ENCODE data around the gene ABCA9.
"Not testable (repeated sequence)": the region's sequence is repeated elsewhere in the genome, so short reads cannot be mapped to it uniquely, and the experiment has no call there.

Gene ABCA9

GRCh38 chr17:69043098-69043734 lies 17.5 kb downstream of the ABCA9 start:
- DNase-seq (no peak), ATAC-seq (replicated peaks) (no peak)
- H3K4me3 Mint-ChIP-seq: no peak overlapping the region
- no peaks in the 10 kb centered on the region for H3K36me3 Mint-ChIP-seq
- H3K27me3 Mint-ChIP-seq: no peaks in the 10 kb centered on the region
- H3K9me3 Mint-ChIP-seq: no peaks in the 10 kb centered on the region
- no peak overlapping the region for H3K27ac Mint-ChIP-seq
- no peaks in the 10 kb centered on the region for H3K4me1 Mint-ChIP-seq

- H3K4me3 Mint-ChIP-seq: no peak overlapping the region
- peaks cover 1 to 4% of the 10 kb centered on the region in 2 donors for H3K9me3 Mint-ChIP-seq
- ATAC-seq (replicated peaks) (no peak), DNase-seq (no peak)
- H3K4me1 Mint-ChIP-seq: no peaks in the 10 kb centered on the region
- no peak overlapping the region for H3K27ac Mint-ChIP-seq
- H3K36me3 Mint-ChIP-seq: no peaks in the 10 kb centered on the region
- H3K27me3 Mint-ChIP-seq: no peaks in the 10 kb centered on the region
Measured at GRCh38 chr17:69042308-69042707, 18.4 kb downstream of the ABCA9 start.

DNA sequence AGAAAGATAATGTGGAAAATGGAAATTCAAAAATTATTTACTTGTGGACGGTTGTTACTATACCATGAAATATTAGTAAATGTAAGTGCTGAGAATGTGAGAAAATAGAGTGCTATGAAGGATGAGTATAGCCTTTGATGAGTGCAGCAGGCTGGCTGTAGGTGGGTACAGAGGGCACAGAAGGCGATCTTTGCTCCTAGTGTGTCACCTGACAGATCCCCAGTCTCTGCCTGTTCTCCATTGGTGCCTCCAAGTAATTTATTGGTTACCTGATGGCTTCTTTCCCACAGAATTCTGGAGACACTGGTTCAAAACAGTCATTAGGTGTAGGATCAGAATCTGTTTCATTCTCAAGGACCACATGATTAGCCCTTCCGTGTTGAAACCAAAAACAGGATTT lies 28.9 kb downstream of the ABCA9 start:
- H3K27me3 Mint-ChIP-seq: peaks cover 0 to 3% of the 10 kb centered on the region in 2 donors
- no peak overlapping the region for H3K27ac Mint-ChIP-seq
- peaks cover 4% of the 10 kb centered on the region in 2 donors for H3K9me3 Mint-ChIP-seq
- DNase-seq (no peak), ATAC-seq (replicated peaks) (no peak)
- no peaks in the 10 kb centered on the region for H3K4me1 Mint-ChIP-seq
- H3K36me3 Mint-ChIP-seq: peaks cover 0 to 3% of the 10 kb centered on the region in 2 donors
- H3K4me3 Mint-ChIP-seq: no peak overlapping the region

DNA sequence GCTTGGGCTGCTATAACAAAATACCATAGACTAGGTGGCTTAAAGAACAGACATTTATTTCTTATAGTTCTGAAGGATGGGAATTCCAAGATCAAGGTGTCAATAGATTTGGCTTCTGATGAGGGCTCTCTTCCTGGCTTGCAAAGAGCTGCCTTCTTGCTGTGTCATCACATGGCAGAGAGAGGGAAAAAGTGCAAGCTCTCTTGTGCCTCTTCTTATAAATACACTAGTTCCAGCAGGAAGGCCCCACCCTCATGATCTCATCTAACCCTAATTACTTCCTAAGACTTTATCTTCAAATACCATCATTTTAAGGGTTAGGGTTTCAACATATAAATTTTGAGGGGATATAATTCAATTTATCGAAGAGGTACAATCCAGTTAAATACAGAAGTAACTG lies 30.6 kb downstream of the ABCA9 start:
- no peak overlapping the region for H3K4me3 Mint-ChIP-seq
- no peak overlapping the region for H3K27ac Mint-ChIP-seq
- H3K4me1 Mint-ChIP-seq: no peaks in the 10 kb centered on the region
- ATAC-seq (replicated peaks) (no peak), DNase-seq (no peak)
- no peaks in the 10 kb centered on the region for H3K27me3 Mint-ChIP-seq
- no peaks in the 10 kb centered on the region for H3K36me3 Mint-ChIP-seq
- no peaks in the 10 kb centered on the region for H3K9me3 Mint-ChIP-seq

GRCh38 chr17:69018687-69019086 lies 42.0 kb downstream of the ABCA9 start:
- no peaks in the 10 kb centered on the region for H3K36me3 Mint-ChIP-seq
- no peak for ATAC-seq (replicated peaks)
- peaks cover 0 to 5% of the 10 kb centered on the region in 2 donors for H3K4me1 Mint-ChIP-seq

DNA sequence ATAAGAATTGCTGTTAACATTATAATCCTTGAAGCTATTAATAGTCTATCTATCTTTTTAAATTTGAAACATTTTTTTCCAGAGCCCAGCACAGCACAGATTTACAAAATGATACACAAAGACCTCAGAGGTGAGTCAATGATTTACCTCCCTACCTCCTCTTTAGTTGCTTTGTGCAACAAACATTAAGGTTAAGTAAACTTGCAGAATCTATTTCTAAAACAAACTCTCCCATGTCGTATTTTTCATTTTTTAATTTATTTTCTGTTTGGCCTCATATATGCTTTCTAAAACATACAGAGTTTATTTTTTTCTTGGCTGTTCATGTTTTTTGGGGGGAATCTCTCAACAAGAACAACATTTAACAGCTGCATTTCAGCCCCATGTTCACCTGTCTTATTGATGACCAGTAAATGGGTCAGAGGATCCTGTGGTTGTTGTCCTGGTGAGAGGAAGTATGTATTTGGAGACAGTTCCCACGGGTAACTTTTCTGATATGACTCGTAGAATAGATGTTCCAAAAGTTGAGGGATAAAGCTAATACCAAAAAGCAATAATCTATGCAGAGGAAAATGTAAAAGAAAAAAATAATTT lies 42.6 kb downstream of the ABCA9 start:
- Mint-ChIP-seq H3K27ac (no peak overlapping the region), H3K27me3 (no peaks in the 10 kb centered on the region), H3K9me3 (no peaks in the 10 kb centered on the region), H3K4me3 (no peak overlapping the region), H3K36me3 (no peaks in the 10 kb centered on the region), H3K4me1 (peaks cover 0 to 5% of the 10 kb centered on the region in 2 donors)
- DNase-seq (no peak), ATAC-seq (replicated peaks) (no peak)

More at GRCh38 chr17:69018687-69019086, 42.0 kb downstream of the ABCA9 start:
- no peak overlapping the region for H3K4me3 Mint-ChIP-seq
- no peak for DNase-seq
- H3K9me3 Mint-ChIP-seq: no peaks in the 10 kb centered on the region
- H3K27me3 Mint-ChIP-seq: no peaks in the 10 kb centered on the region
- H3K27ac Mint-ChIP-seq: no peak overlapping the region

GRCh38 chr17:69015631-69016030 lies 45.1 kb downstream of the ABCA9 start:
- Mint-ChIP-seq H3K27ac (no peak overlapping the region), H3K36me3 (no peaks in the 10 kb centered on the region), H3K9me3 (peaks cover 0 to 3% of the 10 kb centered on the region in 2 donors), H3K27me3 (no peaks in the 10 kb centered on the region), H3K4me3 (no peak overlapping the region), H3K4me1 (peaks cover 0 to 5% of the 10 kb centered on the region in 2 donors)
- ATAC-seq (replicated peaks) (no peak), DNase-seq (no peak)

- Mint-ChIP-seq H3K4me3 (no peak overlapping the region), H3K4me1 (no peaks in the 10 kb centered on the region), H3K9me3 (peaks cover 0 to 3% of the 10 kb centered on the region in 2 donors), H3K27ac (no peak overlapping the region), H3K27me3 (no peaks in the 10 kb centered on the region), H3K36me3 (no peaks in the 10 kb centered on the region)
- DNase-seq (no peak), ATAC-seq (replicated peaks) (no peak)
Measured at GRCh38 chr17:69012895-69013805, 47.6 kb downstream of the ABCA9 start.

- H3K36me3 Mint-ChIP-seq: no peaks in the 10 kb centered on the region
- DNase-seq: no peak
- H3K4me1 Mint-ChIP-seq: no peaks in the 10 kb centered on the region
- H3K27ac Mint-ChIP-seq: no peak overlapping the region
- peaks cover 0 to 6% of the 10 kb centered on the region in 2 donors for H3K27me3 Mint-ChIP-seq
- no peak overlapping the region for H3K4me3 Mint-ChIP-seq
- peaks cover 0 to 4% of the 10 kb centered on the region in 2 donors for H3K9me3 Mint-ChIP-seq
- no peak for ATAC-seq (replicated peaks)
Measured at GRCh38 chr17:69009930-69010329, 50.8 kb downstream of the ABCA9 start.

DNA sequence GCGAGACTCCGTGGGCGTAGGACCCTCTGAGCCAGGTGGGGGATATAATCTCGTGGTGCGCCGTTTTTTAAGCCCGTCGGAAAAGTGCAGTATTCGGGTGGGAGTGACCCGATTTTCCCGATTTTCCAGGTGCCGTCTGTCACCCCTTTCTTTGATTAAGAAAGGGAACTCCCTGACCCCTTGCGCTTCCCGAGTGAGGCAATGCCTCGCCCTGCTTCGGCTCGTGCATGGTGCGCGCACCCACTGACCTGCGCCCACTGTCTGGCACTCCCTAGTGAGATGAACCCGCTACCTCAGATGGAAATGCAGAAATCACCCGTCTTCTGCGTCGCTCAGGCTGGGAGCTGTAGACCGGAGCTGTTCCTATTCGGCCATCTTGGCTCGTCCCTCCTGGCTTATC lies 56.0 kb downstream of the ABCA9 start:
- H3K27ac Mint-ChIP-seq; H3K4me1 Mint-ChIP-seq; H3K27me3 Mint-ChIP-seq; H3K9me3 Mint-ChIP-seq; H3K4me3 Mint-ChIP-seq; H3K36me3 Mint-ChIP-seq; ATAC-seq (replicated peaks); DNase-seq: not testable (repeated sequence)

GRCh38 chr17:68999743-69000142 lies 61.0 kb downstream of the ABCA9 start:
- not testable (repeated sequence) for H3K27ac Mint-ChIP-seq; H3K9me3 Mint-ChIP-seq; H3K27me3 Mint-ChIP-seq; ATAC-seq (replicated peaks); H3K4me1 Mint-ChIP-seq; DNase-seq; H3K4me3 Mint-ChIP-seq; H3K36me3 Mint-ChIP-seq

- no peak for ATAC-seq (replicated peaks)
- H3K9me3 Mint-ChIP-seq: no peaks in the 10 kb centered on the region
- no peaks in the 10 kb centered on the region for H3K27me3 Mint-ChIP-seq
- no peaks in the 10 kb centered on the region for H3K4me1 Mint-ChIP-seq
- H3K4me3 Mint-ChIP-seq: no peak overlapping the region
- H3K27ac Mint-ChIP-seq: no peak overlapping the region
- H3K36me3 Mint-ChIP-seq: no peaks in the 10 kb centered on the region
- no peak for DNase-seq
Measured at GRCh38 chr17:68993112-68993511, 67.6 kb downstream of the ABCA9 start.

GRCh38 chr17:68987966-68988365 lies 72.8 kb downstream of the ABCA9 start:
- Mint-ChIP-seq H3K4me3 (no peak overlapping the region), H3K27ac (no peak overlapping the region), H3K36me3 (no peaks in the 10 kb centered on the region), H3K27me3 (no peaks in the 10 kb centered on the region), H3K4me1 (no peaks in the 10 kb centered on the region), H3K9me3 (no peaks in the 10 kb centered on the region)
- no peak for ATAC-seq (replicated peaks)
- DNase-seq: no peak

DNA sequence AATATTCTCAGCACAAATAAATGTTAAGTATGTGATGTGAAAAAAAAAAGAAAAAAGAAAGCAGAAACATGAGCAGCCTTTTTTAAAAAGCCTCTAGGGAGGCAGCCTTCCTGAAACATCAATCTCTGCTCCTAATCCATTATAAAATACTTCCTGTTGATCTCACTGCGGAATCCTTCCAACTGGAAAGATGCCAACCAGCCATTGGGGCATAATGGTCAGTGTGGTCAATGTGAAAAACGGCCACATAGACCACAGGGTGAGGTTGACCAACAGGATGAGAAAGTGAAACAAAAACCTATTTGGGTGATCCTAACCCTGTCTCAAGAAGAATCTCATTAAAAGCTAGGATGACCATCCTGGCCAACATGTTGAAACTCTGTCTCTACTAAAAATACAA lies 79.4 kb downstream of the ABCA9 start:
- H3K27me3 Mint-ChIP-seq: no peaks in the 10 kb centered on the region
- DNase-seq: no peak
- no peak overlapping the region for H3K27ac Mint-ChIP-seq
- H3K4me1 Mint-ChIP-seq: no peaks in the 10 kb centered on the region
- H3K36me3 Mint-ChIP-seq: no peaks in the 10 kb centered on the region
- no peaks in the 10 kb centered on the region for H3K9me3 Mint-ChIP-seq
- no peak for ATAC-seq (replicated peaks)
- no peak overlapping the region for H3K4me3 Mint-ChIP-seq
